Measurements from ENCODE around the gene VAMP1.
A peak's percentile ranks its signal among the peaks of the same experiment; 100 is the strongest.
"Not testable (repeated sequence)": the region's sequence is repeated elsewhere in the genome, so short reads cannot be mapped to it uniquely, and the experiment has no call there.

Gene VAMP1

GRCh38 chr12:6469609-6470374 is 685 bp downstream of the VAMP1 start:
- no peak for DNase-seq (ENCODE audit: low spot score)

- DNase-seq (ENCODE audit: low spot score), result no peak
Measured at GRCh38 chr12:6469092-6469491, 1.4 kb downstream of the VAMP1 start.

- DNase-seq (ENCODE audit: low spot score), result no peak
Measured at GRCh38 chr12:6468283-6468575, 2.2 kb downstream of the VAMP1 start.

- DNase-seq (ENCODE audit: low spot score), result not testable (repeated sequence)
Measured at GRCh38 chr12:6467571-6468282, 2.8 kb downstream of the VAMP1 start.

- not testable (repeated sequence) for DNase-seq (ENCODE audit: low spot score)
Measured at GRCh38 chr12:6466751-6467150, 3.7 kb downstream of the VAMP1 start.

- no peak for DNase-seq (ENCODE audit: low spot score)
Measured at GRCh38 chr12:6466184-6466573, 4.3 kb downstream of the VAMP1 start.

- no peak for DNase-seq (ENCODE audit: low spot score)
Measured at GRCh38 chr12:6465467-6466183, 4.9 kb downstream of the VAMP1 start.

GRCh38 chr12:6464531-6464930 is 5.9 kb downstream of the VAMP1 start:
- no peak for DNase-seq (ENCODE audit: low spot score)

- DNase-seq (ENCODE audit: low spot score), result no peak
Measured at GRCh38 chr12:6463858-6464257, 6.6 kb downstream of the VAMP1 start.

GRCh38 chr12:6463216-6463615 is 7.3 kb downstream of the VAMP1 start:
- no peak for DNase-seq (ENCODE audit: low spot score)

- DNase-seq (ENCODE audit: low spot score), result no peak
Measured at GRCh38 chr12:6462234-6462995, 8.1 kb downstream of the VAMP1 start.

- peak; percentile 80 for DNase-seq (ENCODE audit: low spot score)
Measured at GRCh38 chr12:6461401-6462233, 8.9 kb downstream of the VAMP1 start.

GRCh38 chr12:6460751-6461371 is 9.6 kb downstream of the VAMP1 start:
- no peak for DNase-seq (ENCODE audit: low spot score)

GRCh38 chr12:6459004-6459337 is 11.5 kb downstream of the VAMP1 start:
- DNase-seq (ENCODE audit: low spot score), result no peak

- DNase-seq (ENCODE audit: low spot score), result no peak
Measured at GRCh38 chr12:6458281-6459003, 12.0 kb downstream of the VAMP1 start.

GRCh38 chr12:6457220-6457945 is 13.1 kb downstream of the VAMP1 start:
- no peak for DNase-seq (ENCODE audit: low spot score)

GRCh38 chr12:6452944-6453630 is 17.4 kb downstream of the VAMP1 start:
- DNase-seq (ENCODE audit: low spot score), result no peak

GRCh38 chr12:6452245-6452943 is 18.1 kb downstream of the VAMP1 start:
- no peak for DNase-seq (ENCODE audit: low spot score)
